ENCODE measurements around the gene IL10.

DNA sequence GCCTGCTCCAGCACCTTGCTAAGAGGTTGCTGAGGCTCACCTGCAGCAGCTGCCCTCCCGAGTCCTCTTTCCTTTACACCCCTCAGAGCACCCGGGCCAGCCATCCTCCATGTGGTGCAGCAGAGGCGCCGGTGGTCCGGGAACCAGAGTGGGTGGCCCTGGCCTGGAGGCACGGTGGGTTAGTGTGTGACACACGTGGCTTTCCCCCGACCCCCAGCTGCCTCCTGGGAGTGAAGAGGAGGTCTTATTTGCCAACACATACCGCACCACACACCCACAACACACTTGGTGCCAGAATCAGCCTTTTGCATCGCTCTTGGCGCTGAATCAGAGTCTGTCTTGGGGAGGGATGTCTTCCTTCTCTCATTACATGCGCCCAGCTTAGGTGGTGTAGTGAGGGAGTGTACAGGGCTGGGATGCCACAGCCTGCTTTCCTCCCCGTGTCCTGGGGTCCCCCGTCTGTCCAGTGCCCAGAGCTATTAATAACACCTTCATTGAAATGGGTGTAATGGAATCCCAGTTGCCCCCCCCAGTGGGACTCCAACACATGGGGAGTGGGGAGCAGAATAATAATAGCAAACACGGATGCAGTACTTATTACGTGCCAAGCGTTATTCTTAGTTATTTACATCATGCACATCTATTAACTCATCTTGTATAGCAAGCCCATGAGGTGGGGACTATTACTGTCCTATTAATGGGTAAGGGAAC lies 49.4 kb downstream of the IL10 start:
- TF ChIP-seq POLR2A (IDR thresholded peaks at IDR 0.05) (no peak), POLR2AphosphoS5 (IDR thresholded peaks at IDR 0.05; ENCODE audit: insufficient read depth in 1 of 2, low read depth in 1 of 2) (no peak)
- TF ChIP-seq, protein P1, sequence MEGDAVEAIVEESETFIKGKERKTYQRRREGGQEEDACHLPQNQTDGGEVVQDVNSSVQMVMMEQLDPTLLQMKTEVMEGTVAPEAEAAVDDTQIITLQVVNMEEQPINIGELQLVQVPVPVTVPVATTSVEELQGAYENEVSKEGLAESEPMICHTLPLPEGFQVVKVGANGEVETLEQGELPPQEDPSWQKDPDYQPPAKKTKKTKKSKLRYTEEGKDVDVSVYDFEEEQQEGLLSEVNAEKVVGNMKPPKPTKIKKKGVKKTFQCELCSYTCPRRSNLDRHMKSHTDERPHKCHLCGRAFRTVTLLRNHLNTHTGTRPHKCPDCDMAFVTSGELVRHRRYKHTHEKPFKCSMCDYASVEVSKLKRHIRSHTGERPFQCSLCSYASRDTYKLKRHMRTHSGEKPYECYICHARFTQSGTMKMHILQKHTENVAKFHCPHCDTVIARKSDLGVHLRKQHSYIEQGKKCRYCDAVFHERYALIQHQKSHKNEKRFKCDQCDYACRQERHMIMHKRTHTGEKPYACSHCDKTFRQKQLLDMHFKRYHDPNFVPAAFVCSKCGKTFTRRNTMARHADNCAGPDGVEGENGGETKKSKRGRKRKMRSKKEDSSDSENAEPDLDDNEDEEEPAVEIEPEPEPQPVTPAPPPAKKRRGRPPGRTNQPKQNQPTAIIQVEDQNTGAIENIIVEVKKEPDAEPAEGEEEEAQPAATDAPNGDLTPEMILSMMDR (IDR thresholded peaks at IDR 0.05), result no peak

All from vagina (tissue), 2 donors.